SK-N-SH (cell line): ENCODE measurements around the gene TSPAN11. TPM values are rescaled to one million over a fixed set of nuclear protein-coding genes. Genes with fewer than 3 reads are reported as not detected.

Experiments
- CTCF ChIA-PET: fragments of 300-600, 350-600 bp; formaldehyde crosslinking; extraction: SDS; loops from one replicate; lab custom pipeline; 2021; lab: Yijun Ruan, JAX
- POLR2A ChIA-PET: fragments of 350-600 bp; sonication (Branson Sonifier 250); formaldehyde crosslinking; extraction: SDS; loops from one replicate; lab custom pipeline; 2020; ENCODE audit warnings: antibody characterized with exemption, inconsistent platforms; lab: Yijun Ruan, JAX
- DNase-seq: peaks from one replicate; pipeline ENCODE4 v3.0.0; 2012
- H2AFZ ChIP-seq: fragments of 200-600 bp; sonication (generic); 2 replicates; pipeline ENCODE4 v1.8.1; 2016; ENCODE audit warnings: antibody characterized with exemption, mild to moderate bottlenecking, low read depth
- H3F3A ChIP-seq: fragments of 200-600 bp; sonication (generic); replicated peaks from 2 replicates; pipeline ENCODE3; 2016; ENCODE audit warnings: antibody characterized with exemption, mild to moderate bottlenecking; ENCODE audit not compliant: insufficient read depth
- H3K27ac ChIP-seq, 2 experiments: fragments of 200-500 bp in 1 of 2; fragments of 200-600 bp in 1 of 2; sonication (Bioruptor generic) in 1 of 2; sonication (generic), shearing (Covaris generic) in 1 of 2; 2 replicates each; pipeline versions ENCODE4 v1.5.1 to v1.6.1; 2014 to 2016; ENCODE audit warnings: low read depth in 2 of 2, inconsistent platforms in 1 of 2, low read length in 1 of 2, mild to moderate bottlenecking in 1 of 2, mixed read lengths in 1 of 2
- H3K27me3 ChIP-seq: fragments of 200-600 bp; sonication (generic), shearing (Covaris generic); 2 replicates; pipeline ENCODE4 v1.6.1; 2016; ENCODE audit warnings: mixed run types; ENCODE audit not compliant: insufficient read depth
- H3K36me3 ChIP-seq, 2 experiments: fragments of 200-500 bp in 1 of 2; fragments of 200-600 bp in 1 of 2; sonication (Bioruptor generic) in 1 of 2; sonication (generic) in 1 of 2; replicated peaks in 1 of 2; 2 replicates each; pipeline versions ENCODE3 to v1.5.1; 2014 to 2016; ENCODE audit warnings: low read length in 1 of 2, mild to moderate bottlenecking in 1 of 2; ENCODE audit not compliant: insufficient read depth in 2 of 2, control insufficient read depth in 1 of 2
- H3K4me1 ChIP-seq, 2 experiments: fragments of 200-500 bp in 1 of 2; fragments of 200-600 bp in 1 of 2; sonication (Bioruptor generic) in 1 of 2; sonication (generic), shearing (Covaris generic) in 1 of 2; 2 replicates each; pipeline versions ENCODE4 v1.5.1 to v1.6.1; 2014 to 2016; ENCODE audit warnings: low read depth in 1 of 2, low read length in 1 of 2, mixed run types in 1 of 2; ENCODE audit not compliant: insufficient read depth in 2 of 2, control insufficient read depth in 1 of 2
- H3K4me2 ChIP-seq: fragments of 200-600 bp; sonication (generic), shearing (Covaris generic); 2 replicates; pipeline ENCODE4 v1.6.1; 2017; ENCODE audit warnings: mixed run types
- H3K4me3 ChIP-seq, 2 experiments: fragments of 200-500 bp in 1 of 2; fragments of 200-600 bp in 1 of 2; sonication (Bioruptor generic) in 1 of 2; sonication (generic), shearing (Covaris generic) in 1 of 2; 2 replicates each; pipeline versions ENCODE4 v1.5.1 to v1.8.1; 2014 to 2016; ENCODE audit warnings: low read depth in 2 of 2, inconsistent platforms in 1 of 2, low read length in 1 of 2, mild to moderate bottlenecking in 1 of 2, mixed read lengths in 1 of 2, moderate library complexity in 1 of 2
- H3K79me2 ChIP-seq: fragments of 200-600 bp; sonication (generic); 2 replicates; pipeline ENCODE4 v1.8.1; 2017; ENCODE audit warnings: mild to moderate bottlenecking; ENCODE audit not compliant: insufficient read depth
- H3K9ac ChIP-seq: fragments of 200-600 bp; sonication (generic); 2 replicates; pipeline ENCODE4 v1.6.1; 2017; ENCODE audit warnings: mixed run types
- H3K9me2 ChIP-seq: fragments of 200-600 bp; sonication (generic); 2 replicates; pipeline ENCODE4 v1.6.1; 2017; ENCODE audit warnings: mixed run types
- H3K9me3 ChIP-seq: fragments of 200-600 bp; sonication (generic); 2 replicates; pipeline ENCODE4 v1.6.1; 2017; ENCODE audit warnings: mixed run types, mild to moderate bottlenecking, moderate library complexity
- H4K20me1 ChIP-seq: fragments of 200-600 bp; sonication (generic); 2 replicates; pipeline ENCODE4 v1.6.1; 2017; ENCODE audit warnings: mild to moderate bottlenecking, mixed run types; ENCODE audit not compliant: insufficient read depth
- CHD2 ChIP-seq: fragments of 150-350 bp; IDR thresholded peaks from 2 replicates; pipeline ENCODE4 v1.6.1; 2018; ENCODE audit warnings: low read length; ENCODE audit not compliant: partially characterized antibody
- ELF1 ChIP-seq: IDR thresholded peaks from 2 replicates; pipeline ENCODE4 v1.4.0; 2012
- EP300 ChIP-seq, 2 experiments: IDR thresholded peaks; 2 replicates each; pipeline versions ENCODE4 v1.4.0 to v1.6.1; 2012; ENCODE audit warnings: borderline replicate concordance in 1 of 2, low read depth in 1 of 2, low read length in 1 of 2
- FOSL2 ChIP-seq: IDR thresholded peaks from 2 replicates; pipeline ENCODE4 v1.4.0; 2012; ENCODE audit warnings: low read depth, mild to moderate bottlenecking, moderate library complexity, borderline replicate concordance
- FOXJ3 ChIP-seq: sonication (generic); formaldehyde crosslinking; IDR thresholded peaks from 2 replicates; pipeline ENCODE4 v1.5.1; 2020; ENCODE audit warnings: mild to moderate bottlenecking, missing genetic modification reagents
- JUND ChIP-seq: IDR thresholded peaks from 2 replicates; pipeline ENCODE4 v1.4.0; 2012
- MEF2A ChIP-seq: IDR thresholded peaks from 2 replicates; pipeline ENCODE4 v1.4.0; 2012; ENCODE audit warnings: low read depth, borderline replicate concordance
- NFIC ChIP-seq: IDR thresholded peaks from 2 replicates; pipeline ENCODE4 v1.4.0; 2012; ENCODE audit warnings: borderline replicate concordance
- NRF1 ChIP-seq: IDR thresholded peaks from 2 replicates; pipeline ENCODE4 v1.6.1; 2012; ENCODE audit warnings: low read depth, mild to moderate bottlenecking, low read length
- RAD21 ChIP-seq: IDR thresholded peaks from 2 replicates; pipeline ENCODE4 v1.6.1; 2012; ENCODE audit warnings: mild to moderate bottlenecking, low read length
- RCOR1 ChIP-seq: fragments of 150-350 bp; IDR thresholded peaks from 2 replicates; pipeline ENCODE4 v1.6.1; 2017; ENCODE audit warnings: antibody characterized with exemption, low read length
- RFX5 ChIP-seq: IDR thresholded peaks from 2 replicates; pipeline ENCODE4 v1.6.1; 2012; ENCODE audit warnings: mild to moderate bottlenecking, improper control_type of control experiment, low read length
- RXRA ChIP-seq: IDR thresholded peaks from 2 replicates; pipeline ENCODE4 v1.4.0; 2012; ENCODE audit warnings: low read depth, mild to moderate bottlenecking, borderline replicate concordance
- SIN3A ChIP-seq: IDR thresholded peaks from 2 replicates; pipeline ENCODE4 v1.6.1; 2012; ENCODE audit warnings: low read depth, mild to moderate bottlenecking, low read length, moderate library complexity, borderline replicate concordance
- TAF1 ChIP-seq: IDR thresholded peaks from 2 replicates; pipeline ENCODE4 v1.6.1; 2012; ENCODE audit warnings: low read depth, mild to moderate bottlenecking, low read length, moderate library complexity, borderline replicate concordance
- TCF12 ChIP-seq: IDR thresholded peaks from 2 replicates; pipeline ENCODE4 v1.4.0; 2012
- TEAD4 ChIP-seq: IDR thresholded peaks from 2 replicates; pipeline ENCODE4 v1.4.0; 2012; ENCODE audit warnings: mild to moderate bottlenecking, borderline replicate concordance; ENCODE audit not compliant: insufficient read depth
- YY1 ChIP-seq: IDR thresholded peaks from 2 replicates; pipeline ENCODE4 v1.4.0; 2012; ENCODE audit warnings: low read depth, mild to moderate bottlenecking
- WGBS: methylation state at CpG from one replicate; pipeline ENCODE4 v1.1.6; 2017; ENCODE audit warnings: low lambda C conversion rate; 5-methylcytosine and 5-hydroxymethylcytosine counted together
- polyA plus RNA-seq, 3 experiments: library from polyadenylated mRNA; depleted of rRNA; stranded (reverse); fragments of >200 nt; gene quantifications; 2 replicates each; pipeline ENCODE4 v1.2.3, GENCODE V29; 2012
- TF ChIP-seq, protein P1 (sequence below): IDR thresholded peaks from 2 replicates; pipeline ENCODE4; 2012
- TF ChIP-seq, protein P2 (sequence below): fragments of 150-350 bp; IDR thresholded peaks from 2 replicates; pipeline ENCODE4 v1.6.1; 2017; ENCODE audit warnings: antibody characterized with exemption, low read length, low read depth, borderline replicate concordance
- TF ChIP-seq, protein P3 (sequence below): IDR thresholded peaks from 2 replicates; pipeline ENCODE4 v1.4.0; 2012; ENCODE audit warnings: low read depth, borderline replicate concordance

The TSPAN11 gene
- polyA plus RNA-seq, 1 of the 3 experiments (the other 2 are of a cell fraction) = 6.4 TPM

DNA sequence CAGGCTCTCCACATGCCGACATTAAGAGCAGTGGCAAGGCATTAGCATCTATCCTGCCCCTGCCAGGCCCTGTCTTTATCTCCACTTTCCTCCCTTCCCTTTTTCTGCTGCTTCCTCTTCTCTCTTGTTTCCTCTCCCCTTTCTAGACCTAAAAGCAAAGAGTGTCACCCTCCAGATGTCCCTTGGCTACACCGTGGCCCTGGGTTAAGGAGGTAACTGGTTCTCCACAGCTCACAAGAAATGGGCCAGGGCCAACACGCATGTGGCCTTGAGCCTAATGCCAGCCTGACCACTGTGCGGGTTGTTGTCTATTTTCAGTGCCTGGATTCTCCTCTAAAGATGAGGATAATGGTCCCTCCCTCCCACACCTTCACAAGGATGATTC, 105.4 kb downstream of the TSPAN11 start:
- no peaks in the 10 kb centered on the region for H3K4me1 ChIP-seq
- no peak overlapping the region for H3K4me2 ChIP-seq
- no peaks in the 10 kb centered on the region for H3K79me2 ChIP-seq
- CTCF ChIA-PET = interaction anchor here (1.0 to 3.7 kb wide), 2 partner anchors 9 to 21 kb away, joined by 4 to 15 read pairs; no protein-coding TSS in a partner anchor
- no peak overlapping the region for H3K27ac ChIP-seq
- POLR2A ChIA-PET = no interaction called here
- no peaks in the 10 kb centered on the region for H3F3A ChIP-seq
- no peak overlapping the region for H2AFZ ChIP-seq
- H3K36me3 ChIP-seq = no peaks in the 10 kb centered on the region
- no peaks in the 10 kb centered on the region for H4K20me1 ChIP-seq
- no peak overlapping the region for H3K4me3 ChIP-seq
- H3K27me3 ChIP-seq = no peaks in the 10 kb centered on the region
- TF ChIP-seq, protein P1, sequence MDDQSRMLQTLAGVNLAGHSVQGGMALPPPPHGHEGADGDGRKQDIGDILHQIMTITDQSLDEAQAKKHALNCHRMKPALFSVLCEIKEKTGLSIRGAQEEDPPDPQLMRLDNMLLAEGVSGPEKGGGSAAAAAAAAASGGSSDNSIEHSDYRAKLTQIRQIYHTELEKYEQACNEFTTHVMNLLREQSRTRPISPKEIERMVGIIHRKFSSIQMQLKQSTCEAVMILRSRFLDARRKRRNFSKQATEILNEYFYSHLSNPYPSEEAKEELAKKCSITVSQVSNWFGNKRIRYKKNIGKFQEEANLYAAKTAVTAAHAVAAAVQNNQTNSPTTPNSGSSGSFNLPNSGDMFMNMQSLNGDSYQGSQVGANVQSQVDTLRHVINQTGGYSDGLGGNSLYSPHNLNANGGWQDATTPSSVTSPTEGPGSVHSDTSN = no peak
- no peak for TF ChIP-seq ELF1
- TF ChIP-seq, all 33 proteins: peak for 0
- H3K9me2 ChIP-seq = no peaks in the 10 kb centered on the region
- H3K9ac ChIP-seq = no peak overlapping the region
- H3K9me3 ChIP-seq = no peaks in the 10 kb centered on the region
- no peak for DNase-seq
- WGBS = 88% methylated on average over 4 of the region's 4 CpGs

DNA sequence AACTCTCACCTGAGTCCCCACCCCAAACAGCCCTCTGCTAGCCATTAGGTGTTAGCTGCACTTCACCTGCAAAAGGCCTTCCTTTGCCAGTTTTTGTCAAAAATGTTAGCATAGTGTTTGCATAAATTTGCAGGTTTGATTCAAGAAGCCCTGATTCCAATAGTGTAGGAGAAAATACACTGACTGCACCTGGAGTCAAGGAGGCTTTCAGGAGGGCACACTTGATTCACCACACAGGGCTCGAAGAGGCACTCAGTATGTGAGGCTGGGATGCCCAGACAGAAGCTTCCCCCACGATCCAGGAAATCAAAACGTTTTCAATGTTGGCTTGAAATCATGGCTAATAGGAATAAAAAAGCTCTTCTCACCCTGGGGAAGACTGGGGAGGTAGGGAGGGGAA, 106.6 kb downstream of the TSPAN11 start:
- H3K79me2 ChIP-seq = no peaks in the 10 kb centered on the region
- TF ChIP-seq YY1 = no peak
- TF ChIP-seq RXRA = no peak
- TF ChIP-seq RAD21 = no peak
- no peak for TF ChIP-seq CHD2
- no peak for TF ChIP-seq TAF1
- TF ChIP-seq FOXJ3 = no peak
- TF ChIP-seq MEF2A = no peak
- TF ChIP-seq FOSL2 = no peak
- no peak for TF ChIP-seq SIN3A
- no peak for TF ChIP-seq RCOR1
- TF ChIP-seq, protein P2, sequence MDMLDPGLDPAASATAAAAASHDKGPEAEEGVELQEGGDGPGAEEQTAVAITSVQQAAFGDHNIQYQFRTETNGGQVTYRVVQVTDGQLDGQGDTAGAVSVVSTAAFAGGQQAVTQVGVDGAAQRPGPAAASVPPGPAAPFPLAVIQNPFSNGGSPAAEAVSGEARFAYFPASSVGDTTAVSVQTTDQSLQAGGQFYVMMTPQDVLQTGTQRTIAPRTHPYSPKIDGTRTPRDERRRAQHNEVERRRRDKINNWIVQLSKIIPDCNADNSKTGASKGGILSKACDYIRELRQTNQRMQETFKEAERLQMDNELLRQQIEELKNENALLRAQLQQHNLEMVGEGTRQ = no peak
- TF ChIP-seq ELF1 = no peak
- TF ChIP-seq RFX5 = no peak
- TF ChIP-seq JUND = no peak
- TF ChIP-seq, protein P3, sequence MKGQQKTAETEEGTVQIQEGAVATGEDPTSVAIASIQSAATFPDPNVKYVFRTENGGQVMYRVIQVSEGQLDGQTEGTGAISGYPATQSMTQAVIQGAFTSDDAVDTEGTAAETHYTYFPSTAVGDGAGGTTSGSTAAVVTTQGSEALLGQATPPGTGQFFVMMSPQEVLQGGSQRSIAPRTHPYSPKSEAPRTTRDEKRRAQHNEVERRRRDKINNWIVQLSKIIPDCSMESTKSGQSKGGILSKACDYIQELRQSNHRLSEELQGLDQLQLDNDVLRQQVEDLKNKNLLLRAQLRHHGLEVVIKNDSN = no peak
- no peak for TF ChIP-seq NFIC
- no peak for TF ChIP-seq EP300 (IDR thresholded peaks at IDR 0.05; ENCODE audit: borderline replicate concordance in 1 of 2, low read depth in 1 of 2, low read length in 1 of 2)
- no peak for TF ChIP-seq NRF1
- TF ChIP-seq TCF12 = no peak
- no peak for TF ChIP-seq TEAD4
- H3K4me2 ChIP-seq = no peak overlapping the region
- H3K9me3 ChIP-seq = no peaks in the 10 kb centered on the region
- ChIA-PET CTCF (interaction anchor here (3.7 kb wide), 1 partner anchor 10 kb away, joined by 15 read pairs; no protein-coding TSS in a partner anchor), POLR2A (no interaction called here)
- no peaks in the 10 kb centered on the region for H3K27me3 ChIP-seq
- no peaks in the 10 kb centered on the region for H3F3A ChIP-seq
- no peak overlapping the region for H2AFZ ChIP-seq
- no peak overlapping the region for H3K4me3 ChIP-seq
- no peak overlapping the region for H3K27ac ChIP-seq
- no peak for DNase-seq
- WGBS = 45% methylated on average over 3 of the region's 3 CpGs
- no peaks in the 10 kb centered on the region for H3K9me2 ChIP-seq
- H3K9ac ChIP-seq = no peak overlapping the region
- no peaks in the 10 kb centered on the region for H3K36me3 ChIP-seq
- no peaks in the 10 kb centered on the region for H3K4me1 ChIP-seq
- H4K20me1 ChIP-seq = no peaks in the 10 kb centered on the region
